Tibial nerve (tissue), 4 donors: ENCODE data around the gene TACSTD2.

Experiments
- EP300 ChIP-seq, 2 donors: sonication (generic); formaldehyde crosslinking; IDR thresholded peaks; one replicate each; pipeline ENCODE4 v1.6.1; 2017; ENCODE audit warnings: antibody characterized with exemption in 2 of 2, mild to moderate bottlenecking in 1 of 2
- POLR2A ChIP-seq, 2 donors: fragments of 450-650 bp; IDR thresholded peaks; one replicate each; pipeline ENCODE4 v1.6.1; 2017; ENCODE audit warnings: antibody characterized with exemption in 2 of 2, mild to moderate bottlenecking in 2 of 2, moderate library complexity in 2 of 2
- TF ChIP-seq, protein P1 (sequence below), 5 experiments: fragments of 200-600 bp in 3 of 5; fragments of 450-650 bp in 2 of 5; sonication (generic) in 3 of 5; IDR thresholded peaks; one replicate each; pipeline ENCODE4 v1.5.1; 2016 to 2019; ENCODE audit warnings: antibody characterized with exemption in 5 of 5, mild to moderate bottlenecking in 3 of 5, moderate library complexity in 2 of 5

DNA sequence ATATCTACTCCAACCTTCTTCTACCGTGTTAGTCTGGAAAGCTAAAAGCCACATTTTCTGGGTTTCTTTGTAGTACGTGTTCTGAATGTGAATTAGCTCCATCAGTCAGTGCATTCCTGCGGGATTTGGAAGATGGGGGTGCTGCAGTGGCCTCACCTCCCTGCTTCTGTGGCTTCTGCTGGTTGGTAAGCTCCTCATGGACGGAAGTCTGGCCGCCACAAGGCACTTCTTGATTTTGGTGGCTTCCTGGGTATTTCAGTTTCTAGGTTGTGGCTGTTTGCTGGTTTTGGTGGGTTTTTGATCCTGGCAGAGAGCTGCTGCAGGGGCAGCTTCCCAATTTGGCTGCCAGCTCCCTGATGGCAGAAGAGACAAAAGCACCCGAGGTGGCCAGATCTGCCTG, 20.9 kb upstream of the TACSTD2 start:
- TF ChIP-seq, protein P1, sequence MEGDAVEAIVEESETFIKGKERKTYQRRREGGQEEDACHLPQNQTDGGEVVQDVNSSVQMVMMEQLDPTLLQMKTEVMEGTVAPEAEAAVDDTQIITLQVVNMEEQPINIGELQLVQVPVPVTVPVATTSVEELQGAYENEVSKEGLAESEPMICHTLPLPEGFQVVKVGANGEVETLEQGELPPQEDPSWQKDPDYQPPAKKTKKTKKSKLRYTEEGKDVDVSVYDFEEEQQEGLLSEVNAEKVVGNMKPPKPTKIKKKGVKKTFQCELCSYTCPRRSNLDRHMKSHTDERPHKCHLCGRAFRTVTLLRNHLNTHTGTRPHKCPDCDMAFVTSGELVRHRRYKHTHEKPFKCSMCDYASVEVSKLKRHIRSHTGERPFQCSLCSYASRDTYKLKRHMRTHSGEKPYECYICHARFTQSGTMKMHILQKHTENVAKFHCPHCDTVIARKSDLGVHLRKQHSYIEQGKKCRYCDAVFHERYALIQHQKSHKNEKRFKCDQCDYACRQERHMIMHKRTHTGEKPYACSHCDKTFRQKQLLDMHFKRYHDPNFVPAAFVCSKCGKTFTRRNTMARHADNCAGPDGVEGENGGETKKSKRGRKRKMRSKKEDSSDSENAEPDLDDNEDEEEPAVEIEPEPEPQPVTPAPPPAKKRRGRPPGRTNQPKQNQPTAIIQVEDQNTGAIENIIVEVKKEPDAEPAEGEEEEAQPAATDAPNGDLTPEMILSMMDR (IDR thresholded peaks at IDR 0.05), result no peak
- TF ChIP-seq POLR2A (IDR thresholded peaks at IDR 0.05) (no peak), EP300 (IDR thresholded peaks at IDR 0.05) (no peak)
